HepG2 (cell line): ENCODE measurements around the gene LY6G5B. TPM values are rescaled to one million over a fixed set of nuclear protein-coding genes. Genes with fewer than 3 reads are reported as not detected.

Experiments used
- ARNT ChIP-seq: fragments of 450-650 bp; IDR thresholded peaks from 2 replicates; pipeline ENCODE4 v1.6.1; 2017
- BRD4 ChIP-seq: sonication (generic); formaldehyde crosslinking; IDR thresholded peaks from 2 replicates; pipeline ENCODE4 v1.4.0; 2020; ENCODE audit warnings: missing genetic modification reagents
- EED ChIP-seq: sonication (generic); formaldehyde crosslinking; IDR thresholded peaks from 2 replicates; pipeline ENCODE4 v1.5.0; 2020; ENCODE audit warnings: mild to moderate bottlenecking, missing genetic modification reagents
- HCFC1 ChIP-seq: fragments of 150-350 bp; IDR thresholded peaks from 2 replicates; pipeline ENCODE4 v1.6.1; 2014; ENCODE audit warnings: low read depth, low read length
- JUN ChIP-seq: sonication (generic); formaldehyde crosslinking; IDR thresholded peaks from 2 replicates; pipeline ENCODE4 v1.4.0; 2020; ENCODE audit warnings: mild to moderate bottlenecking, missing genetic modification reagents
- PCBP1 ChIP-seq: fragments of 200-400 bp; formaldehyde crosslinking; IDR thresholded peaks from 2 replicates; pipeline ENCODE4 v1.6.1; 2017; ENCODE audit warnings: mild to moderate bottlenecking, low read depth, low read length, borderline replicate concordance
- TEAD3 ChIP-seq: optimal IDR thresholded peaks from 2 replicates; pipeline ENCODE3; 2016; ENCODE audit warnings: borderline replicate concordance
- THAP11 ChIP-seq: IDR thresholded peaks from 2 replicates; pipeline ENCODE4 v1.6.1; 2016; ENCODE audit warnings: missing biosample characterization, missing genetic modification reagents
- ZFP90 ChIP-seq: sonication (generic); formaldehyde crosslinking; IDR thresholded peaks from 2 replicates; pipeline ENCODE4 v1.8.0; 2022; ENCODE audit warnings: missing genetic modification reagents, mild to moderate bottlenecking, inconsistent platforms, borderline replicate concordance
- ZNF552 ChIP-seq: sonication (generic); formaldehyde crosslinking; IDR thresholded peaks from 2 replicates; pipeline ENCODE4 v1.9.0; 2022; ENCODE audit warnings: missing genetic modification reagents, mild to moderate bottlenecking, borderline replicate concordance
- ZNF614 ChIP-seq: IDR thresholded peaks from 2 replicates; pipeline ENCODE4 v1.6.1; 2018; ENCODE audit warnings: missing biosample characterization, missing genetic modification reagents, inconsistent platforms, borderline replicate concordance
- polyA plus RNA-seq, 8 experiments: library from polyadenylated mRNA; depleted of rRNA in 3 of 8; stranded (reverse) in 7 of 8; unstranded in 1 of 8; fragments of >200 nt; fragmentation: Illumina TruSeq in 4 of 8; extraction: Trizol in 4 of 8; gene quantifications; 2 replicates each; pipeline versions ENCODE4 v1.2.1 to v1.2.3, GENCODE V29; 2011 to 2016; ENCODE audit warnings: low read depth in 4 of 8, missing spikeins in 1 of 8, mixed read lengths in 1 of 8; ENCODE audit not compliant: insufficient read depth in 1 of 8
- total RNA-seq, 5 experiments: library from RNA; depleted of rRNA; stranded (reverse); fragments of >200 nt; fragmentation: Illumina TruSeq; extraction: Trizol; gene quantifications; 2 replicates each; pipeline ENCODE4 v1.2.3, GENCODE V29; 2016; ENCODE audit warnings: low read depth in 1 of 5
- TF ChIP-seq, protein P1 (sequence below), 2 experiments: sonication (generic) in 1 of 2; formaldehyde crosslinking in 1 of 2; IDR thresholded peaks; 2 replicates each; pipeline versions ENCODE4 v1.4.0 to v1.6.1; 2016 to 2020; ENCODE audit warnings: borderline replicate concordance in 1 of 2, low read depth in 1 of 2, mild to moderate bottlenecking in 1 of 2, missing genetic modification reagents in 1 of 2
- TF ChIP-seq, protein P2 (sequence below): IDR thresholded peaks from 2 replicates; pipeline ENCODE4 v1.6.1; 2016; ENCODE audit warnings: low read depth
- TF ChIP-seq, protein P3 (sequence below): sonication (generic); formaldehyde crosslinking; IDR thresholded peaks from 2 replicates; pipeline ENCODE4 v1.5.0; 2020; ENCODE audit warnings: missing genetic modification reagents
- TF ChIP-seq, protein P4 (sequence below): sonication (generic); formaldehyde crosslinking; IDR thresholded peaks from 2 replicates; pipeline ENCODE4 v1.4.0; 2020; ENCODE audit warnings: missing genetic modification reagents, borderline replicate concordance
- TF ChIP-seq, protein P5 (sequence below): sonication (generic); formaldehyde crosslinking; IDR thresholded peaks from 2 replicates; pipeline ENCODE4 v1.5.1; 2020; ENCODE audit warnings: missing genetic modification reagents, mild to moderate bottlenecking, borderline replicate concordance

Gene LY6G5B
- total and polyA plus RNA-seq, 2 of the 13 experiments (the other 11 are each of a cell fraction or from before 2014, with no cell fraction given): 7.8 to 15.7 TPM

DNA sequence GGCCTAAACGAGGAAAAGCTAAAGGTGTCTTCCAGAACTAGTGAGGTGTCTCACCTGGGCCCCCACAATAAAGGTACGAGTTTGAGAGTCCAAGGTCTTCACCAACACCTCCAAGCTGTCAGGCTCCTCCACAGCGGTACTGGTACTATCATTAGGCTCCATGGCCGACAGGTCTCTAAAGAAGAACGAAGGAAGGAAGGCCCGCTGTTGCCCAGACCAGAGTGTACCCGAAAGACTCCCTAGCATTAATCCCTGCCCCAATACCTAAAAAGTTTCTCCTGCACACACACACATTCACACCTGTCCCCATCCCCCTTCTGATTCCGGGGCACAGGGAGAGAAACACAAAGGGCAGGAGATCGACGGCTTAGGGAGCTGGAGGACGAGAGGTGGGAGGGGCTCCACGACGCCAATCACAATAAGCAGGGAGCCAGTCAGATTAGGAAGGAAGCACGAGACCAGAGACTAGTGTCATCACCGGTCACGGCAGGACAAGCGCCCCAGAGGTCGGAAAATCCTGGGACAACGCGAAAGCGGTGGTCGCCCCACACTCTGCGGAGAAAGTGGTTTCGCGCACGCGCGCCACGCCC is 18.1 kb upstream of the LY6G5B start (continued):
- TF ChIP-seq ARNT (no peak), JUN (no peak), PCBP1 (no peak), ZNF614 (no peak), HCFC1 (peak; percentile 0; the same call in 1 of the 2 replicates), THAP11 (CRISPR knock-in tag) (no peak), BRD4 (0 out of 2 replicates have a peak, but pooled peaks have one; percentile 39), ZNF552 (CRISPR knock-in tag) (no peak), ZFP90 (CRISPR knock-in tag) (no peak), TEAD3 (no peak), EED (CRISPR knock-in tag) (no peak; the same call in 1 of the 2 replicates)
- TF ChIP-seq, protein P1, sequence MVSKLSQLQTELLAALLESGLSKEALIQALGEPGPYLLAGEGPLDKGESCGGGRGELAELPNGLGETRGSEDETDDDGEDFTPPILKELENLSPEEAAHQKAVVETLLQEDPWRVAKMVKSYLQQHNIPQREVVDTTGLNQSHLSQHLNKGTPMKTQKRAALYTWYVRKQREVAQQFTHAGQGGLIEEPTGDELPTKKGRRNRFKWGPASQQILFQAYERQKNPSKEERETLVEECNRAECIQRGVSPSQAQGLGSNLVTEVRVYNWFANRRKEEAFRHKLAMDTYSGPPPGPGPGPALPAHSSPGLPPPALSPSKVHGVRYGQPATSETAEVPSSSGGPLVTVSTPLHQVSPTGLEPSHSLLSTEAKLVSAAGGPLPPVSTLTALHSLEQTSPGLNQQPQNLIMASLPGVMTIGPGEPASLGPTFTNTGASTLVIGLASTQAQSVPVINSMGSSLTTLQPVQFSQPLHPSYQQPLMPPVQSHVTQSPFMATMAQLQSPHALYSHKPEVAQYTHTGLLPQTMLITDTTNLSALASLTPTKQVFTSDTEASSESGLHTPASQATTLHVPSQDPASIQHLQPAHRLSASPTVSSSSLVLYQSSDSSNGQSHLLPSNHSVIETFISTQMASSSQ (IDR thresholded peaks at IDR 0.05; ENCODE audit: low read depth): no peak
- TF ChIP-seq, protein P1 (CRISPR knock-in tag; IDR thresholded peaks at IDR 0.05; ENCODE audit: borderline replicate concordance): no peak
- TF ChIP-seq, protein P2, sequence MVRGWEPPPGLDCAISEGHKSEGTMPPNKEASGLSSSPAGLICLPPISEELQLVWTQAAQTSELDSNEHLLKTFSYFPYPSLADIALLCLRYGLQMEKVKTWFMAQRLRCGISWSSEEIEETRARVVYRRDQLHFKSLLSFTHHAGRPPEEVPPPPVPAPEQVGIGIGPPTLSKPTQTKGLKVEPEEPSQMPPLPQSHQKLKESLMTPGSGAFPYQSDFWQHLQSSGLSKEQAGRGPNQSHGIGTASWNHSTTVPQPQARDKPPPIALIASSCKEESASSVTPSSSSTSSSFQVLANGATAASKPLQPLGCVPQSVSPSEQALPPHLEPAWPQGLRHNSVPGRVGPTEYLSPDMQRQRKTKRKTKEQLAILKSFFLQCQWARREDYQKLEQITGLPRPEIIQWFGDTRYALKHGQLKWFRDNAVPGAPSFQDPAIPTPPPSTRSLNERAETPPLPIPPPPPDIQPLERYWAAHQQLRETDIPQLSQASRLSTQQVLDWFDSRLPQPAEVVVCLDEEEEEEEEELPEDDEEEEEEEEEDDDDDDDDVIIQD (CRISPR knock-in tag): no peak
- TF ChIP-seq, protein P3, sequence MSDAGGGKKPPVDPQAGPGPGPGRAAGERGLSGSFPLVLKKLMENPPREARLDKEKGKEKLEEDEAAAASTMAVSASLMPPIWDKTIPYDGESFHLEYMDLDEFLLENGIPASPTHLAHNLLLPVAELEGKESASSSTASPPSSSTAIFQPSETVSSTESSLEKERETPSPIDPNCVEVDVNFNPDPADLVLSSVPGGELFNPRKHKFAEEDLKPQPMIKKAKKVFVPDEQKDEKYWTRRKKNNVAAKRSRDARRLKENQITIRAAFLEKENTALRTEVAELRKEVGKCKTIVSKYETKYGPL: no peak
- TF ChIP-seq, protein P4, sequence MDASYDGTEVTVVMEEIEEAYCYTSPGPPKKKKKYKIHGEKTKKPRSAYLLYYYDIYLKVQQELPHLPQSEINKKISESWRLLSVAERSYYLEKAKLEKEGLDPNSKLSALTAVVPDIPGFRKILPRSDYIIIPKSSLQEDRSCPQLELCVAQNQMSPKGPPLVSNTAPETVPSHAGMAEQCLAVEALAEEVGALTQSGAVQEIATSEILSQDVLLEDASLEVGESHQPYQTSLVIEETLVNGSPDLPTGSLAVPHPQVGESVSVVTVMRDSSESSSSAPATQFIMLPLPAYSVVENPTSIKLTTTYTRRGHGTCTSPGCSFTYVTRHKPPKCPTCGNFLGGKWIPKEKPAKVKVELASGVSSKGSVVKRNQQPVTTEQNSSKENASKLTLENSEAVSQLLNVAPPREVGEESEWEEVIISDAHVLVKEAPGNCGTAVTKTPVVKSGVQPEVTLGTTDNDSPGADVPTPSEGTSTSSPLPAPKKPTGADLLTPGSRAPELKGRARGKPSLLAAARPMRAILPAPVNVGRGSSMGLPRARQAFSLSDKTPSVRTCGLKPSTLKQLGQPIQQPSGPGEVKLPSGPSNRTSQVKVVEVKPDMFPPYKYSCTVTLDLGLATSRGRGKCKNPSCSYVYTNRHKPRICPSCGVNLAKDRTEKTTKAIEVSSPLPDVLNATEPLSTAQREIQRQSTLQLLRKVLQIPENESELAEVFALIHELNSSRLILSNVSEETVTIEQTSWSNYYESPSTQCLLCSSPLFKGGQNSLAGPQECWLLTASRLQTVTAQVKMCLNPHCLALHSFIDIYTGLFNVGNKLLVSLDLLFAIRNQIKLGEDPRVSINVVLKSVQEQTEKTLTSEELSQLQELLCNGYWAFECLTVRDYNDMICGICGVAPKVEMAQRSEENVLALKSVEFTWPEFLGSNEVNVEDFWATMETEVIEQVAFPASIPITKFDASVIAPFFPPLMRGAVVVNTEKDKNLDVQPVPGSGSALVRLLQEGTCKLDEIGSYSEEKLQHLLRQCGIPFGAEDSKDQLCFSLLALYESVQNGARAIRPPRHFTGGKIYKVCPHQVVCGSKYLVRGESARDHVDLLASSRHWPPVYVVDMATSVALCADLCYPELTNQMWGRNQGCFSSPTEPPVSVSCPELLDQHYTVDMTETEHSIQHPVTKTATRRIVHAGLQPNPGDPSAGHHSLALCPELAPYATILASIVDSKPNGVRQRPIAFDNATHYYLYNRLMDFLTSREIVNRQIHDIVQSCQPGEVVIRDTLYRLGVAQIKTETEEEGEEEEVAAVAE (CRISPR knock-in tag): no peak
- TF ChIP-seq, protein P5, sequence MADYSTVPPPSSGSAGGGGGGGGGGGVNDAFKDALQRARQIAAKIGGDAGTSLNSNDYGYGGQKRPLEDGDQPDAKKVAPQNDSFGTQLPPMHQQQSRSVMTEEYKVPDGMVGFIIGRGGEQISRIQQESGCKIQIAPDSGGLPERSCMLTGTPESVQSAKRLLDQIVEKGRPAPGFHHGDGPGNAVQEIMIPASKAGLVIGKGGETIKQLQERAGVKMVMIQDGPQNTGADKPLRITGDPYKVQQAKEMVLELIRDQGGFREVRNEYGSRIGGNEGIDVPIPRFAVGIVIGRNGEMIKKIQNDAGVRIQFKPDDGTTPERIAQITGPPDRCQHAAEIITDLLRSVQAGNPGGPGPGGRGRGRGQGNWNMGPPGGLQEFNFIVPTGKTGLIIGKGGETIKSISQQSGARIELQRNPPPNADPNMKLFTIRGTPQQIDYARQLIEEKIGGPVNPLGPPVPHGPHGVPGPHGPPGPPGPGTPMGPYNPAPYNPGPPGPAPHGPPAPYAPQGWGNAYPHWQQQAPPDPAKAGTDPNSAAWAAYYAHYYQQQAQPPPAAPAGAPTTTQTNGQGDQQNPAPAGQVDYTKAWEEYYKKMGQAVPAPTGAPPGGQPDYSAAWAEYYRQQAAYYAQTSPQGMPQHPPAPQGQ (CRISPR knock-in tag): no peak
